ENCODE results near the gene SMOC2. TPM values are rescaled to one million over a fixed set of nuclear protein-coding genes. Genes with fewer than 3 reads are reported as not detected.

The SMOC2 gene
- total RNA-seq, 3 donors from 2014 or later (not counting 1 experiment from before 2014, with no cell fraction given): not detected

- H3K27ac Mint-ChIP-seq: no peak overlapping the region
- Histone ChIP-seq H3K9me3 (ENCODE audit: control insufficient read depth, insufficient read depth, low read length) (no peaks in the 10 kb centered on the region), H3K4me3 (ENCODE audit: low read length) (no peak overlapping the region), H3K36me3 (ENCODE audit: control insufficient read depth, insufficient read depth, low read length) (no peaks in the 10 kb centered on the region), H3K27me3 (ENCODE audit: control insufficient read depth, insufficient read depth, low read length) (no peaks in the 10 kb centered on the region), H3K27ac (ENCODE audit: low read length) (no peak overlapping the region), H3K4me1 (ENCODE audit: control insufficient read depth, insufficient read depth, low read length) (no peaks in the 10 kb centered on the region)
- DNase-seq (no peak), ATAC-seq (no peak)
- no peak overlapping the region for H3K4me3 Mint-ChIP-seq
- TF ChIP-seq CTCF (IDR thresholded peaks at IDR 0.05): peak; percentile 56
- 6% methylated on average over 1 of the region's 5 CpGs for WGBS (ENCODE audit: insufficient coverage)
- intact Hi-C loops (cut with micrococcal nuclease): no loop called here
- H3K27me3 Mint-ChIP-seq (ENCODE audit: low read depth in 2 of 2): peaks cover 4 to 24% of the 10 kb centered on the region in 2 donors
- H3K9me3 Mint-ChIP-seq: no peaks in the 10 kb centered on the region
- no peaks in the 10 kb centered on the region for H3K36me3 Mint-ChIP-seq
- H3K4me1 Mint-ChIP-seq: no peaks in the 10 kb centered on the region
Measured at GRCh38 chr6:168711049-168711640, 270.2 kb downstream of the SMOC2 start.

- H3K27ac ChIP-seq (ENCODE audit: low read length): no peak overlapping the region
- Mint-ChIP-seq H3K9me3 (no peaks in the 10 kb centered on the region), H3K4me3 (no peak overlapping the region), H3K27ac (no peak overlapping the region), H3K36me3 (no peaks in the 10 kb centered on the region), H3K4me1 (no peaks in the 10 kb centered on the region), H3K27me3 (ENCODE audit: low read depth in 2 of 2) (peaks cover 4 to 24% of the 10 kb centered on the region in 2 donors)
- no peaks in the 10 kb centered on the region for H3K4me1 ChIP-seq (ENCODE audit: control insufficient read depth, insufficient read depth, low read length)
- H3K36me3 ChIP-seq (ENCODE audit: control insufficient read depth, insufficient read depth, low read length): no peaks in the 10 kb centered on the region
- WGBS (ENCODE audit: insufficient coverage): 86% methylated on average over 11 of the region's 11 CpGs
- no peaks in the 10 kb centered on the region for H3K27me3 ChIP-seq (ENCODE audit: control insufficient read depth, insufficient read depth, low read length)
- DNase-seq: no peak
- intact Hi-C loops (cut with micrococcal nuclease): no loop called here
- no peak for TF ChIP-seq CTCF (IDR thresholded peaks at IDR 0.05)
- ATAC-seq: no peak
- H3K4me3 ChIP-seq (ENCODE audit: low read length): no peak overlapping the region
- H3K9me3 ChIP-seq (ENCODE audit: control insufficient read depth, insufficient read depth, low read length): no peaks in the 10 kb centered on the region
Measured at GRCh38 chr6:168711666-168712300, 270.8 kb downstream of the SMOC2 start.

- H3K4me3 ChIP-seq (ENCODE audit: low read length): no peak overlapping the region
- Mint-ChIP-seq H3K27ac (no peak overlapping the region), H3K9me3 (no peaks in the 10 kb centered on the region), H3K4me3 (no peak overlapping the region), H3K27me3 (ENCODE audit: low read depth in 2 of 2) (peaks cover 4 to 21% of the 10 kb centered on the region in 2 donors), H3K36me3 (no peaks in the 10 kb centered on the region), H3K4me1 (no peaks in the 10 kb centered on the region)
- no peak for DNase-seq
- H3K4me1 ChIP-seq (ENCODE audit: control insufficient read depth, insufficient read depth, low read length): no peaks in the 10 kb centered on the region
- intact Hi-C loops (cut with micrococcal nuclease): no loop called here
- TF ChIP-seq CTCF (IDR thresholded peaks at IDR 0.05): no peak
- no peak overlapping the region for H3K27ac ChIP-seq (ENCODE audit: low read length)
- H3K9me3 ChIP-seq (ENCODE audit: control insufficient read depth, insufficient read depth, low read length): no peaks in the 10 kb centered on the region
- ATAC-seq: no peak
- 64% methylated on average over 5 of the region's 5 CpGs for WGBS (ENCODE audit: insufficient coverage)
- H3K36me3 ChIP-seq (ENCODE audit: control insufficient read depth, insufficient read depth, low read length): no peaks in the 10 kb centered on the region
- no peaks in the 10 kb centered on the region for H3K27me3 ChIP-seq (ENCODE audit: control insufficient read depth, insufficient read depth, low read length)
Measured at GRCh38 chr6:168712993-168713392, 272.0 kb downstream of the SMOC2 start.
